HCT116 (cell line): ENCODE data around the gene PROS1.

Source experiments
- CEBPB ChIP-seq: IDR thresholded peaks from 2 replicates; pipeline ENCODE4 v1.6.1; 2012; ENCODE audit warnings: low read depth
- CTCF ChIP-seq, 3 experiments: fragments of 200-600 bp in 1 of 3; sonication (generic) in 1 of 3; IDR thresholded peaks in 2 of 3; conservative IDR thresholded peaks in 1 of 3; 2 replicates each; pipeline ENCODE4 v1.5.1; 2012 to 2017; ENCODE audit warnings: low read depth in 2 of 3, low read length in 2 of 3, antibody characterized with exemption in 1 of 3, borderline replicate concordance in 1 of 3, control low read depth in 1 of 3, mild to moderate bottlenecking in 1 of 3, mixed read lengths in 1 of 3, mixed run types in 1 of 3, moderate library complexity in 1 of 3; ENCODE audit not compliant: insufficient read depth in 1 of 3
- TCF7L2 ChIP-seq: IDR thresholded peaks from 2 replicates; pipeline ENCODE4 v1.7.0; 2011; ENCODE audit warnings: borderline replicate concordance, inconsistent platforms; ENCODE audit not compliant: insufficient read depth, insufficient read length; ENCODE audit errors: extremely low read depth
- ZNF274 ChIP-seq: fragments of 200-500 bp; sonication (Bioruptor generic); IDR thresholded peaks from 2 replicates; pipeline ENCODE4 v1.6.1; 2014; ENCODE audit warnings: mild to moderate bottlenecking, low read depth, low read length, inconsistent platforms
- TF ChIP-seq, protein P1 (sequence below): IDR thresholded peaks from 2 replicates; pipeline ENCODE4 v1.6.1; 2012

DNA sequence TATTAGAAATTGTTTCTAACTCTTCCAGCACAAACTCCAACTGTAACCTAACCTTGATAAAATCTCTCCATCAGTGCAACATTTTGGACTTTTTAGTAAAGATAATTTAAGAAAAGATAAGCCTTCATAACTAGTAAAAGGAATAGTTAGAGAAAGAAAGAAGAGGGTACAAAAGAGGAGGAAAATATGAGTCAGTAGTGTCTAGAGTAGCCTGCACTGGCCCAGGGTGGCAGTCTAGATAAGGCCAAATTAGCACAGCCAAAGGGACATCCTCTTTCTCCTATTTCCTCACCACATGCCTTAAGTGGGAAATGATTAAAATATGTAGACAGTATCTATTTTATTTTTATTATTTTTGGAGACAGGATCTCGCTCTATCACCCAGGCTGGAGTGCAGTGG is 3.7 kb downstream of the PROS1 start:
- no peak for TF ChIP-seq CEBPB
- no peak for TF ChIP-seq CTCF (IDR thresholded peaks at IDR 0.05 in 2 of 3, conservative IDR thresholded peaks at IDR 0.05 in 1 of 3; ENCODE audit: borderline replicate concordance in 1 of 3, insufficient read depth in 1 of 3, low read depth in 2 of 3, low read length in 2 of 3)
- TF ChIP-seq TCF7L2 = no peak
- TF ChIP-seq, protein P1, sequence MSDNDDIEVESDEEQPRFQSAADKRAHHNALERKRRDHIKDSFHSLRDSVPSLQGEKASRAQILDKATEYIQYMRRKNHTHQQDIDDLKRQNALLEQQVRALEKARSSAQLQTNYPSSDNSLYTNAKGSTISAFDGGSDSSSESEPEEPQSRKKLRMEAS = no peak
- no peak for TF ChIP-seq ZNF274
